GM19035 (cell line): ENCODE results near the gene CMKLR1.

Experiments
- ATAC-seq: cut with Tn5 transposase; IDR thresholded peaks from one replicate; pipeline ENCODE4 v1.9.1; 2021; ENCODE audit not compliant: unreplicated experiment

Gene CMKLR1

DNA sequence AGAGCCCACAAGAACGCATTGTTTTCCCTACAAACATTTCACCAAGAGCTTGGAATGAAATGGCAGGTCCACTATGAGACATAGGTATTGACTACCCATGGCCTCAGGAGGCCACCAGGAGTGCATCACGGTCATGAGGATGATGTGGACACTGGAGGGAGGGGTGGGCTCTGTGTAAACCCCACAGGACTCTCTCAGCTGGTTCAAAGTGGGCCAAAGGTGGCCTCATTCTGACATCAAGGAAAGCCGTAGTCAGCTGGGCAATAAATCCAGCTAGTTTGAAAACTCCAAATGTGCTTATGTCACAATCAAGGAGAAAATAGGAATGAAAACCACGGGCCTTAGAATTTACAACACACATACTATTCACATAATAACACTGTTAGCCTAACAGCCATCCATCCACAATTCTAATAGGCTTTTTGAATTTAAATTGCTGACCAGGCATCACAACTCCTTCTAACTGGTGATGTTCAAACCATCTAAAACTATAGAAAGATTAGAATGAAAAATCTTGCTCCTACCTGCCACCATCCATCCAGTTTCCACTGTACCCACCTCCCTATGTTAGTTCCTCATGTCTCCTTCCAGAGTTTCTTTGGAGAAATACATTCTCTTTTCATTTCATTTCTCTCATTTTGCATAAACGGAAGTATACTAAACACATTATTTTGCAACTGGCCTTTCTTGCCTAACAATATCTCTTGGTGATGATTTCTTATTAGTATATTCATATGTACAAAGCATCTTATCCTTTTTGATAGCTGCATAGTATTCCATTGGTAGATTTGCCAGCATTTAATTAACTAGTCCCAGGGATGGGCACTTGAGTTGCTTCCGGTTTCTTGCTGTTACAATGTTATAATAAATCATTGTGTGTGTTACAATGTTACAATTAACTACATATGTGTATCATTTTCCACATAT lies 21.5 kb downstream of the CMKLR1 start:
- ATAC-seq: no peak

GRCh38 chr12:108316176-108317086 lies 22.7 kb downstream of the CMKLR1 start:
- no peak for ATAC-seq

- ATAC-seq: no peak
Observed at GRCh38 chr12:108315486-108316105, 23.5 kb downstream of the CMKLR1 start.

DNA sequence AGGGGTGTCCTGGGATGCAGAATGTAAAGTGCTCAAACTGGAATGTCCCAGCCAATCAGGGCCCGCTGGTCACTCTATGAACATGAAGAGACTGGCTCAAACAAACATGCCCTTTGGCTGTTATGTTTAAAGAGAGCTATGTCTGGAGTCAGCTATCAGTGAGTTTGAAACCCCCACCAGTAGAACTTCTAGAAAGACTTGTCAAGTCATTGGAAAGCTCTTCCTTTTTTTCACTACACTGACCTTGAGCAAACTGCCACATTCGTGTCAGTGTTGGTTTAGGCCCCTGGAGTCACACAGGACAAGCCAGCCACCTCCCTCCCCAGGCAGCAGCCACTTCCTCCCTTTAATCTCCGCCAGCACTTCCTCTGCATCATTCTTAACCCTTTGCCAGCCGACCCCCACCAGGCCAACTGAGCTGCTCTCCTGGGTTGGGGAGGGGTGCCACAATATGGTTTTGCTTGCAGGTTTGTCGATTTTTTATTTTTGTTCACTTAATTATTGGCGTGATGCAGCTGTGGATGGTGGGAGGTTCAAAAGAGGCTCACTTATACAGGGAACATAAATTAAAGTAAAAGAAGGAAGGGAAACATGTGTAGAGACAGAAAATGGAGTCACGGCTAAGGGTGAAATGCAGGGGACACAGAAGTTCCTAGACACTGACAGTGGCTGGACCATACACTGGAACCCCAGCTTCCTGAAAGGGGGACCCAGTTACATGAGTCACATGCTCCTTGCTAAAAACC lies 25.3 kb downstream of the CMKLR1 start:
- no peak for ATAC-seq

DNA sequence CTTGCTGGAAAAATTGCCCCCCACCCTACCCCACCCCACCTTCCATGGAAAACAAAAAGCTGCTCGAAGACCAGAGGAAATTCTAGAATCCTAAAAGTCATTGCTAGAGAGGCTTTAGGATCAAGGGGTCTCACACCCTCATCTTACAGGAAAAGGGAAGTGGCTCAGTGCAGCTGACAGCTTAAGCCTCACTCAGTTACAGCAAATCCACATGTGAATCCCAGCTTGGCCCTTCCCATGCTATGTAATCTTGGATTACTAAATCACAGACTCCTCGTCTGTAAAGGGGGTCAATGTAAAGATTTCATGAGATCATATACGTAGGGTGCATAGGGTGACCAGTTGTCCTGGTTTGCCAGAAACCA lies 25.9 kb downstream of the CMKLR1 start:
- no peak for ATAC-seq

- no peak for ATAC-seq
Observed at GRCh38 chr12:108312693-108313189, 26.4 kb downstream of the CMKLR1 start.

DNA sequence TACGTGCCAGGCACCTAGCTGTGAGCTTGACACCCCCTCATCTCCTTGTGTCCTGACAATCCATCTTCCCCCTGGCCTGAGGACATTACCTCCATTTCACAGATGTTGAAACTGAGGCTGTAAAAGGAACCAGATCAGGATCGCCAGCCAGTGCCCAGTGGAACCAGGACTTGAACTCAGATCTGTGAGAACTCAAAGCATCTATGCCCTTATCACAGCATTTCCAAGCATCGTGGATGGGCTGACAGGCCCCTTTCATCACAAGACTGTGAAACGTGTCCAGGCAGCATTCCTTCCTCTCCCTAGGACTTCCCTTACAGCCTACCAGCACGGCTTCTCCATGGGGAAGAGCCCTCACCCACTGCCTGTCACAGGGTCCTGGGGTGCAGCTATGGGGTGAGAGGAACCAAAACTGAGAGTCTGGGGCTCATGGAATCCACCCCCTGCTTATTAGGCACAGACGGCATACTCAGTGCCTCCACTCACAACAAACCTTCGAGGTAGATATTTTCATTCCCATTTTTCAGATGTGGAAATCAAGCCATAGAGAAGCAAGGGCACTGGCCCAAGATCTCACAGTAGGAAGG lies 26.9 kb downstream of the CMKLR1 start:
- ATAC-seq: no peak

DNA sequence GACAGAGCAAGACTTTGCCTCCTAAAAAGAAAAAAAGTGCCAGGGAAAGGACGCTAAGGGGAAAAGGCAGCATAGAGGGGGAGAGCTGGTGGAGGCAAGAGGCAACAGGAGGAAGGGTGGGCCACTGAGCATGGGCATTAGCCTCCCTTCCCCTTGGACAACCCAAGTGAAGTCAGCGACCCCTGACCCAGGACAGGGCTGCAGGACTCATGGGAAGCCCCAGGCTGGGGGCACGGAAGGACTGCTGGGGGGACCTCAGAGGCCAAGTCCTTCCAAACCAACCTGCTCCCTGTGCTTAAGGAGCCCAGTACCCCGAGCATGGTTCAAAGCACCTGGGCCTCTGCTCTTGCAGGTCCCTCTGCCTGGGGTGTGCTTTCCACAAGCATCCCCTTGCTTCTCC lies 27.5 kb downstream of the CMKLR1 start:
- no peak for ATAC-seq

DNA sequence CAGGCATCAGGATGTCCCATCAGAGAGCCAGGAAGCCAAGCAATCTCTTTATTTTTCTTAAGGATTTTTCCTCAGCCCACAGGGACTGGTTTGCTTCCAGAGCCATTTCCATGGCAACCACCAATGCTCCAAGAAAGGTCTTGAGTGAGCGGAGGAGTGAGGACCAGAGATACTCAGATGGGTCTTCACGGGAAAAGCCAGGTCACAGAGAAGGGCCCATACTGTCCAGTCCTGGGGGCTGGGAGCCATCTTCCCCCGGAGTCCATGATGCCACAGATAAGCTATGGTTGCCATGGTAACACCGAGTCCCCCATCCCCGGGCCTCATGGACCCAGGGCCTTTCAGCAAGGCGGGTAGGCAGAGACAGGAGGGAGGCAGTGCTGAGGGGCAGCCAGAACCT lies 28.6 kb downstream of the CMKLR1 start:
- ATAC-seq: no peak

DNA sequence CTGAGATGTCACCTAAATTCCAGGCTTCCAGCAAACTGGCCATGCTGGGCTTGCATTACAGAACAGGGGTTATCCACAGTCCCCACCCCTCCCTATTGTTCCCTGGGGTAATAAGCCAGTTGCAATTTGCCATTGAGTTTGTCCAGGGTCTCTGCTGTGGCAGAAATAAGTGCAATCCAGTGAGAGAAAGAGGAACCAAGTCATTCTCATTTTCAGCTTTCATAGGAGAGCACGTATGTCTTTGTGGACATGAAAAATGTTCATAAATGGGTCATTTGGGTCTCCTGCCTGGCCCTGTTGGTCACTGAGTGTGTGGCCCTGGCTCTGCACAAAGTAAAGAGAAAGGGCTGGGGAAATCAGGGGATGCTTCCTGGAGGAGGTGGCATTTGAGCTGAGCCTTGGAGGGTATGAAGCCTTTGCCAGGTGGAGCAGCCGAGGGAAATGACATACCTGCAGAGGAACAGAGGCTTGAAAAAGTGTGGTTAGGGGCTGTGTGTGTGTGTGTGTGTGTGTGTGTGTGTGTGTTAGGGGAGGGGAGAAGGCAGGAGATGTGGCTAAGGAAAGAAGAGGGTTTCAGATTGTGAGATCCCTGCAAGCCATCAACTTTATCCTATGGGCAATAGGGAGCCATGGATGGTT lies 29.3 kb downstream of the CMKLR1 start:
- ATAC-seq: no peak

- no peak for ATAC-seq
Observed at GRCh38 chr12:108308395-108309085, 30.6 kb downstream of the CMKLR1 start.

- ATAC-seq: no peak
Observed at GRCh38 chr12:108307006-108307405, 32.1 kb downstream of the CMKLR1 start.

GRCh38 chr12:108306506-108306905 lies 32.6 kb downstream of the CMKLR1 start:
- ATAC-seq: no peak

DNA sequence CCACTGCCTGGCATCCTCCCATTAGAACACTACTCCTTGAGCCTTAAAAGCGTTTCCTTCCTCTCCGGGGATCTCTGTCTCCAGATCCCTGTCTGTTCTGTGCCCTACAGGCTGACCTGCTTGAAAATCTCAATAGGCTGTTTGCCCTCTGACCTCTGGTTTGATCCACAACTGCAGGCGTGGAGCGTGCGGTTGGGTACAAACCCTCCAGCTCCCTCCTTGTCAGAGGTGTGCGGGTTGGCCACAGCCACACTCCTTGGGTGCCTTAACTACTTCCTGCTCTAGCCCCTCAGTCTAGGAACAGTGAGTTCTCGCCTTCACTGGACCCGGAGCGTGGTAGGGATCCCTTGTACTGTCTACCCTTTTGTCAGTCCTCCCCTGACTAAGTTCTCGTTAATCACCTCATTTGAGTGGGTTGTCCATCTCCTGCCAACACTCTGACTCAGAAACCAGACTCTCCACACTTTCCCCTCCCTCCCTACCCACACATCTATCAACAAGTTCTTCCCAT lies 33.1 kb downstream of the CMKLR1 start:
- ATAC-seq: no peak

- ATAC-seq: no peak
Observed at GRCh38 chr12:108305520-108305919, 33.6 kb downstream of the CMKLR1 start.

GRCh38 chr12:108304633-108305032 lies 34.5 kb downstream of the CMKLR1 start:
- ATAC-seq: no peak

DNA sequence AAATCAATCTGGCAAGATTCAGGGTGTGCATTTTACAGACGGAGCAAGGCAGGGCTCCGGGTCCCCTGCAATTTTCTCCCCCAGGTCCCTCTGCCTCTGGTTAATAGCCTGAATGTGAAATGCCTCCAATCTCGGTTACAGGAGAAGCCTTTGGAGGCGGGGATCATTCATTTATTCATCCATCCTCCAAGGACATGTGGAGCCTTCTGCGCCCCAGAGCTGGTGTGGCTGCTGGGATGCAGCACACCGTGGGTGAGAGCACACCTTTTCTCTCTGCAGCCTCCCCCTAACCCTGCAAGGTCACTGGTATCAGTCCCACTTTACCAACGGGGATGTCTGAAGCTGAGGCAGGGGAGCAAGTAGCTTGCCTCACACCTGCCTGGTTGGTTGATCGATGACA lies 35.4 kb downstream of the CMKLR1 start:
- no peak for ATAC-seq

- ATAC-seq: no peak
Observed at GRCh38 chr12:108302403-108303311, 36.5 kb downstream of the CMKLR1 start.
